GM18511 (cell line): ENCODE results near the gene RMI2.
"Not testable (repeated sequence)": the region's sequence is repeated elsewhere in the genome, so short reads cannot be mapped to it uniquely, and the experiment has no call there.

Experiments used
- ATAC-seq: cut with Tn5 transposase; IDR thresholded peaks from one replicate; pipeline ENCODE4 v1.9.1; 2021; ENCODE audit warnings: mild to moderate bottlenecking, moderate library complexity; ENCODE audit not compliant: unreplicated experiment

RMI2 gene

GRCh38 chr16:11345040-11345862 lies at the start of gene RMI2:
TSS of gene RMI2 (plus strand) at chr16:11345459. CDS start at chr16:11345472, 13 bp downstream.
- peak; percentile 98 for ATAC-seq

GRCh38 chr16:11295672-11296071 lies 49.6 kb upstream of the RMI2 start:
- ATAC-seq, result no peak

GRCh38 chr16:11296351-11296705 lies 48.9 kb upstream of the RMI2 start:
- ATAC-seq, result no peak

- ATAC-seq, result peak; percentile 40
Observed at GRCh38 chr16:11296706-11297491, 48.4 kb upstream of the RMI2 start.

- peak; percentile 88 for ATAC-seq
Observed at GRCh38 chr16:11297492-11298142, 47.6 kb upstream of the RMI2 start.

GRCh38 chr16:11298143-11298900 lies 46.9 kb upstream of the RMI2 start:
- ATAC-seq, result no peak

DNA sequence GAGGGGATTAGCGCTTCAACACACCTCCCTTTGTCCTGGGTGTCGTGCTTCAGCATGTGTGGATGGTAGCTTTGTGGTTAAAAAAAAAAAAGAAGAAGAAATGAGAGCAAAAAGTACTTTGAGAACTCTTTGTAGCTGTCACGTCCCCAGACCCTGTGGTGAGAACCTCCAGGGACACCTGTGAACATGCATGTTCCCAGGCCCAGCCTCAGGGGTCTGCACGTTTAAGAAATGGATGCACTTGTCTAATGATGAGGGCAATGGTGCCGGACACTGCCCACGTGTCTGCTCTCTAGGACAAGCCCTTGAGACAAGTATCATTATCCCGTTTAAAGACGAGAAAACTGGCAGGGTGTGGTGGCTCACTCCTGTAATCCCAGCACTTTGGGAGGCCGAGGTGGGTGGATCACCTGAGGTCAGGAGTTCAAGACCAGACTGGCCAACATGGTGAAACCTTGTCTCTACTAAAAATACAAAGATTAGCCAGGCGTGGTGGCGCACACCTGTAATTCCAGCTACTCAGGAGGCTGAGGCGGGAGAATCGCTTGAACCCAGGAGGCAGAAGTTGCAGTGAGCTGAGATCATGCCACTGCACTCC lies 46.2 kb upstream of the RMI2 start:
- not testable (repeated sequence) for ATAC-seq

DNA sequence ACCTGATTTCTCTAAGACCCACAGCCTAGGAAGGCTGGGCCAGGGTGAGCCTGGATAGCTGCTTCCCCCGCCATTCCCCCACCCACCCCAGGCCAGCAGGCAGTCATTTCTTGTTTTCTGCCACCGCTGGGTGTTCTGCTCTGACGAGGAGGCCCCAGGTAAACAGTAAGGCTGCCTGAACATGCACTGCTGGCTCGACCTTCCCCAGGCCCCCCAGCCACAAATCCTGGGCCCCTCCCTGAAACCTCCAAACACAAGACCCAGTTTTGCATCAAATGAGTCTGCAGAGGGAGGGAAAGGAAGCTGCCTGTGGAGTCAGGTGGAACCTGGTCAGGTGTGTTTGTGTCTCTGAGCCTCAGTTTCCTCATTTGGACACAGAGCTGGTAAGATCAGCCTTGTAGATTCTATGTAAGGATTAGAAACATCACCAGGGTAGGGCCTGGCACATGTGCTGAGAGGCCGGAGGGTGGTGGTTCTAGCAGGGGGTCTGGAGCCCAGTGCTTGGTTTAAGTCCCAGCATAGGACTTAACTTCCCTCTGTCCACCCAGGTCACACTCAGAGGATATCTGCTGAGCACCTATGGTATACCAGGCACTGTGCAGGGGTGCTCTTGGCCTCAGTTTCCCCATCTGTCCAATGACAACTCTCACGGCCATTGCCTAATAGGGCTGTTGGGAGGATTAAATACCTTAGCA lies 45.2 kb upstream of the RMI2 start:
- no peak for ATAC-seq

- ATAC-seq, result no peak
Observed at GRCh38 chr16:11300560-11300892, 44.7 kb upstream of the RMI2 start.

- no peak for ATAC-seq
Observed at GRCh38 chr16:11301645-11302501, 43.4 kb upstream of the RMI2 start.

- ATAC-seq, result no peak
Observed at GRCh38 chr16:11302977-11303376, 42.3 kb upstream of the RMI2 start.

GRCh38 chr16:11303405-11304138 lies 41.7 kb upstream of the RMI2 start:
- ATAC-seq, result no peak

- no peak for ATAC-seq
Observed at GRCh38 chr16:11306381-11306780, 38.9 kb upstream of the RMI2 start.

- no peak for ATAC-seq
Observed at GRCh38 chr16:11306997-11307638, 38.1 kb upstream of the RMI2 start.

DNA sequence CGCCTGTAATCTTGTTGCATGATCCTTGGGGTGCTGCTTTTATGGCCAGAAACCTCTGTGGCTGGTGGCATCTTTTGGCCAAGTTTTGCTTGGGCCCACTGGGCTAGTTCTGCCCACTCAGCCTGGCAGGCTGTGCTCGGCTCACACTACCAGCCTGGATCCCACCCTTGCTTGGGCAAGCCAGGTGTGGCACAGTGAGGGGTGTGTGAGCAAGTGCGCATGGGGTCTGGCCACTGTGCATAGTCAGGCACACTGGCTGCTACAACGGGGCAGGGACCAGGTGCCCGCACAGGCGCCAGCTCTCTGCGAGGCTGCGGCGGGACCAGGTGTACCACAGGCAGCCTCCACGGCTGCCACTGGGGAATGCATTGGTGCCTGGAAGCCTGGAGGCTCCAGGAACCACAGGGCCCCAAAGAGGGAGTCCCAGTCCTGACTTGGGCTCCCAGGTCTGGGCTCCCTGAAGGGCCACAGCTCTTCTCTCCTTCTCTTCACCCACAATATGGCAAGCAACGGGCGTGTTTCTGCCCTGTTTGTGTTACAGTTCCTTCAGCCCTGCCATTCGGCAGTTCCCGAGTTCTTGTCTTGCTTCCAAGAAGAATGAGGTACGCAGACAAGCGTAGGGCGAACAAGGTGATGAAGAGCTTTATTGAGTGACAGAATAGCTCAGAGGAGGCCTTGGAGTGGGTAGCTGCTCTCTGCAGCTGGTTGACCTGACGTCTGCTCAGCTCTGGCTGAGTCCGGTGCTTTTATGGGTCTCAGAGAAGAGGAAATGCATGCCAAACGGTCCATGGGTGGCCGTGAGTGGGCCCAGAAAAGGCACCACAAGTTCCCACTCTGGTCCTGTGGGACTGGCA lies 37.4 kb upstream of the RMI2 start:
- no peak for ATAC-seq

GRCh38 chr16:11308493-11309283 lies 36.6 kb upstream of the RMI2 start:
- ATAC-seq, result peak; percentile 41
